Fibroblast of peridontal ligament (primary cell): ENCODE results near the gene WDR13.
"Not testable (repeated sequence)": the region's sequence is repeated elsewhere in the genome, so short reads cannot be mapped to it uniquely, and the experiment has no call there.

Experiments
- DNase-seq: peaks from one replicate; pipeline ENCODE4 v3.0.0-alpha.2; 2010; ENCODE audit errors: extremely low read depth

WDR13 gene

GRCh38 chrX:48592971-48593370 is 4.3 kb upstream of the WDR13 start:
- no peak for DNase-seq

- no peak for DNase-seq
Observed at GRCh38 chrX:48595929-48596328, 1.4 kb upstream of the WDR13 start.

- DNase-seq = no peak
Observed at GRCh38 chrX:48598614-48599013, 1.3 kb downstream of the WDR13 start.

GRCh38 chrX:48599341-48599740 is 2.0 kb downstream of the WDR13 start:
- no peak for DNase-seq

- no peak for DNase-seq
Observed at GRCh38 chrX:48600226-48600625, 2.9 kb downstream of the WDR13 start.

- no peak for DNase-seq
Observed at GRCh38 chrX:48601741-48602394, 4.6 kb downstream of the WDR13 start.

- no peak for DNase-seq
Observed at GRCh38 chrX:48604701-48605100, 7.4 kb downstream of the WDR13 start.

- no peak for DNase-seq
Observed at GRCh38 chrX:48606091-48606490, 8.8 kb downstream of the WDR13 start.

- no peak for DNase-seq
Observed at GRCh38 chrX:48611703-48612102, 14.4 kb downstream of the WDR13 start.

GRCh38 chrX:48613502-48614160 is 16.3 kb downstream of the WDR13 start:
- no peak for DNase-seq

- no peak for DNase-seq
Observed at GRCh38 chrX:48616576-48616975, 19.3 kb downstream of the WDR13 start.

GRCh38 chrX:48617542-48618340 is 20.4 kb downstream of the WDR13 start:
- no peak for DNase-seq

GRCh38 chrX:48626401-48627298 is 29.4 kb downstream of the WDR13 start:
- no peak for DNase-seq

GRCh38 chrX:48631376-48632090 is 34.2 kb downstream of the WDR13 start:
- DNase-seq = peak; percentile 94

- no peak for DNase-seq
Observed at GRCh38 chrX:48632207-48632606, 34.9 kb downstream of the WDR13 start.

- DNase-seq = no peak
Observed at GRCh38 chrX:48636301-48636700, 39.0 kb downstream of the WDR13 start.

GRCh38 chrX:48636776-48637175 is 39.5 kb downstream of the WDR13 start:
- no peak for DNase-seq

GRCh38 chrX:48645669-48646068 is 48.4 kb downstream of the WDR13 start:
- no peak for DNase-seq

- DNase-seq = peak; percentile 72
Observed at GRCh38 chrX:48648336-48648751, 51.1 kb downstream of the WDR13 start.

GRCh38 chrX:48649102-48649501 is 51.8 kb downstream of the WDR13 start:
- no peak for DNase-seq

GRCh38 chrX:48652055-48652579 is 54.8 kb downstream of the WDR13 start:
- not testable (repeated sequence) for DNase-seq
